Measurements from ENCODE around the gene SLC6A20.

The SLC6A20 gene

DNA sequence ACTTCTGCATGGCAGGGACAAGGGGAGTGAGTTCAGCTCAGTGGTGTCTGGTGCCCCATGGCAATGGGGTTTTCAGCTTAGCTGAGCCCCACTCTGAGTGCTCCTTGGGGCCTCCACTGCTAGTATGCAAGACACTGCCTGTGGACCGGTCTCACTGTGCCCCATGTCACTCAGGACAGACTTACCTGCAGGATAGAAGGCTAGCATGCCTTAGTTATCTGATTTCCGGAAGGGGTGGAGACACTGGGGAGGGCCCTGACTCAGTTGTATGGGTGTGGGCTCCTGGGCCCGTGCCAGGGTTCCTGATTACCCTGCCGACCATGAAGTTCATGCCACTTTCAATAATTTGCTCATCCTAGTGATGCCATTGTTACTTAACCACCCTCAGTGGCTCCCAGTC, 4.3 kb upstream of the SLC6A20 start:
- H3K27ac ChIP-seq = no peak overlapping the region
- no peak overlapping the region for H3K4me3 ChIP-seq
- TF ChIP-seq, protein P1, sequence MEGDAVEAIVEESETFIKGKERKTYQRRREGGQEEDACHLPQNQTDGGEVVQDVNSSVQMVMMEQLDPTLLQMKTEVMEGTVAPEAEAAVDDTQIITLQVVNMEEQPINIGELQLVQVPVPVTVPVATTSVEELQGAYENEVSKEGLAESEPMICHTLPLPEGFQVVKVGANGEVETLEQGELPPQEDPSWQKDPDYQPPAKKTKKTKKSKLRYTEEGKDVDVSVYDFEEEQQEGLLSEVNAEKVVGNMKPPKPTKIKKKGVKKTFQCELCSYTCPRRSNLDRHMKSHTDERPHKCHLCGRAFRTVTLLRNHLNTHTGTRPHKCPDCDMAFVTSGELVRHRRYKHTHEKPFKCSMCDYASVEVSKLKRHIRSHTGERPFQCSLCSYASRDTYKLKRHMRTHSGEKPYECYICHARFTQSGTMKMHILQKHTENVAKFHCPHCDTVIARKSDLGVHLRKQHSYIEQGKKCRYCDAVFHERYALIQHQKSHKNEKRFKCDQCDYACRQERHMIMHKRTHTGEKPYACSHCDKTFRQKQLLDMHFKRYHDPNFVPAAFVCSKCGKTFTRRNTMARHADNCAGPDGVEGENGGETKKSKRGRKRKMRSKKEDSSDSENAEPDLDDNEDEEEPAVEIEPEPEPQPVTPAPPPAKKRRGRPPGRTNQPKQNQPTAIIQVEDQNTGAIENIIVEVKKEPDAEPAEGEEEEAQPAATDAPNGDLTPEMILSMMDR (IDR thresholded peaks at IDR 0.05) = no peak
- DNase-seq (ENCODE audit: low spot score) = peak; percentile 63

DNA sequence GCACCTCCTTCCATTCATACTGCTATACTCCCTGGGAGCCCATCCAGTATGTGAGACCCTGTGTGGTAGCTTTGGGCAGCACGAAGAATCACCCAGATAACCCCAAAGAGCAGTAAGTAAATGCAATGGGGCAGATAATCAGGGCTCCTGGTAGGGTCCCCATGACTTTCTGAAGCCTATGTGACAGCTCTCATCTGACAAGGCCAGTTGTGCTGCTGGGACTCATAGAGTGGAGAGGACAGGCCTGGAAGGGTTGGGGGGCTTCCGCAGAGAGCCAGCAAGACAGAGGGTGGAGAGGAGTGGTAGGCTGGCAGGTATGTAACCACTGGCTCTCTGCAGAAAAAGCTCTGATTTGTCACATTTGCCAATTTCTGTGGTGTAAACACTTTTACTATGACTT, 3.2 kb upstream of the SLC6A20 start:
- peak; percentile 33 for DNase-seq (ENCODE audit: low spot score)
- no peak overlapping the region for H3K27ac ChIP-seq
- no peak overlapping the region for H3K4me3 ChIP-seq
- TF ChIP-seq, protein P1 (IDR thresholded peaks at IDR 0.05) = no peak

DNA sequence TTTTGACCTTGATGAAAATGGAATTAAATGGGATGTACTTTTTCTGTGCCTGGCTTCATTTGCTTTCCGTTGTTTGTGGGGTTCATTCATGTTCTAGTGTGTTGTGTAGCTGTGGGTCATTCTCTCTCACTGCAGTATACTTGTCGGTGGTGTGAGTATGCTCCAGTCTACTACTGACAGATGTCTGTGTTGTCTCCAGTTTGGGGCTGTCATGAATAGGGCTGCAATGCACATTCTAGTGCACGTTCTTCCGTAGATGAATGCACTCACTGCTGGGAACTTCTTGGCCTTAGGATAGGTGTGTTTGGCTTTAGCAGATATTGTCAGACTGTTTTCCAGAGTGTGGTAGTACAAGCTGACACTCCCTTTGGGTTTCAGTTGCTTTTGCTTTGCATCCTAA, 1.7 kb upstream of the SLC6A20 start:
- DNase-seq (ENCODE audit: low spot score) = peak; percentile 4
- H3K27ac ChIP-seq = no peak overlapping the region
- TF ChIP-seq, protein P1 (IDR thresholded peaks at IDR 0.05) = no peak
- no peak overlapping the region for H3K4me3 ChIP-seq

DNA sequence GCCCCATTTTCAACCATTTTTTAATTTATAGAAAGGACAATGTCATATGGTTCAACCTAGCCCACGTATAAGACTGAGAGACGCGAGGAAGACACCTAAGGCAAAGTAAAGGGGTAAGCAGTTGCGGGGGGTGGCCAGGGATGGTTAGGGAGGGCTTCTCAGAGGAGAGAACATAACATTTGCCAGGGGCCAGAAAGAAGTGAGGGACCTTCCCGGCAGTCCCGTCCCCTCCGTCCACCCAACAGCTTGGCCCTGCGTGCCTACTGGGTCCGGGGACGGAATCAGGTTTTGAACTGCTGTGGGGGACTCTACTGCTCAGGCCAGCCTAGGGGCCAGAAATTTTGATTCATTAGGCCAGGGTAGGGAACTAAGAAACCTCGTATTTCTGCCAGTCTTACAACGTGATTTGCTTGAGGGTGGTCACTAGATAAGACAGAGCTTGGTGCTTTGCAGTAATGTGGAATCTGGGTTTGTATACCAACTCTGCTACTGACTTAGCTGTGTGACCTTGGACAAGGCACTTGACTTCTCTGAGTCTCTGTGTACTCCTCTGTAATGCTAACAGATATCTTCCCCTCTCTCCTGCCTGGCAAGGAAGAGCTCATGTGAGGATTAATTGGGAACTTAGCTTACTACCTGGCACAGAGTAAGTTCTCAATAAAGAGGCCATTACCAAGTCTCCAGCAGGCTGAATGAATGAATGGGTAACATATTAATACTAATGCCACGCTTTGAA, 734 bp upstream of the SLC6A20 start:
- peak; percentile 58 for DNase-seq (ENCODE audit: low spot score)
- TF ChIP-seq, protein P1 (IDR thresholded peaks at IDR 0.05) = no peak
- Histone ChIP-seq H3K27ac (no peak overlapping the region), H3K4me3 (peak overlapping the region; percentile 66)

DNA sequence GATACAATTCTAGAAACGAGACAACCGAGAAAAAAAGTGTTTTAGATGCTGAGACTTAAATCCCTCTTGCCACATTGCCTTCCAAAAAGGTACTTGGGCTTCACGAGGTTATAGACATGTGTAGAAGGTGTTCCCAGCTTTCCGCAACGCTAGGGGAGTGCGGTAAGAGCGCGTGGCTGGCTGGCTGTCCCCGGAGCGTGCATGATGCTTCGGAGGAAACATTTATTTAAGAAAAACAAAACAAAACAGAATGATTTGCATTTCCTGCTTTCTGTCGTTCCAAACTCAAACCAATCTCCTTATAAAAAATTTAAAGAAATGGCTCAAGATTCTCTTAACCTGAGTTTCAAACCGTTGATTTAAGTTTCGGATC, 841 bp downstream of the SLC6A20 start:
- Histone ChIP-seq H3K27ac (no peak overlapping the region), H3K4me3 (peak overlapping the region; percentile 66)
- TF ChIP-seq, protein P1 (IDR thresholded peaks at IDR 0.05) = no peak
- peak; percentile 31 for DNase-seq (ENCODE audit: low spot score)

DNA sequence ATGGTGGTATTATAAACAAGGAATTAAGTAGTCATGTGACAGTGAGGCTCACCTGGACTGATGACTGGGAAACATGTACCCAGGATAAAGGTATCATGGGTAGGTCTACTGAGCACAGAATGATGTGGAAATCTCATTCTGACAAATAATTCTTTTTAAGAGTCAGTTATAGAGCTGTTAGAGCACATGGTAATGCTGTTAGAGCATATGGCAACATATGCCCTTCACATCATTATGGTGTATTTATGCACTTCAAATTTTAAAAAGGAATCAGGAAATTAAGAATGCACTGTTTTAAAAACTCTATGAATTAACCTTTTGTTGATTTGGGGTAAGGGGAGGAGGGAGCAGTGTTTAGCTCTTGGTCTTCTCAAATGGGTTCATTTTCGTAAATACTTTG, 1.7 kb downstream of the SLC6A20 start:
- Histone ChIP-seq H3K4me3 (no peak overlapping the region), H3K27ac (no peak overlapping the region)
- TF ChIP-seq, protein P1 (IDR thresholded peaks at IDR 0.05) = no peak
- DNase-seq (ENCODE audit: low spot score) = no peak

DNA sequence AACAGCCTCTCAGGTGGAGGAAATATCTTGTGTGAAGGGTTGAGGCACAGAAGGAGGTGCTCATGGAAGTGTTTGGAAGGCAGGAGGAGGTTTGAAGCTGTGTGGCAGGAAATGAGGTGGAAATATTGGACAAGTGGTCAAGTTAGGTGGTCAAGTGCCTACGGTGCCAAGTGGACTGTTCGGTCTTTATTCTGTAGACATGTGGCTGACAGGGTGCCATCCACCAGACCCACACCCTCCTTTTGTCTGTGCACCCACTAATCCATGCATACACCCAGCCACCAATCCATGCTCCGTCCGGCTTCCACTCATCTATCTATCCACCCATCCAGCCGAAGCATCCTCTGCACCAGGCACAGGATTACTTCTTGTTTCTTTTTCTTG, 2.2 kb downstream of the SLC6A20 start:
- no peak overlapping the region for H3K27ac ChIP-seq
- peak; percentile 17 for DNase-seq (ENCODE audit: low spot score)
- H3K4me3 ChIP-seq = no peak overlapping the region
- TF ChIP-seq, protein P1 (IDR thresholded peaks at IDR 0.05) = no peak
